GM12892 (cell line): Measurements from ENCODE around the gene KRTAP4-2.
"Not testable (repeated sequence)": the region's sequence is repeated elsewhere in the genome, so short reads cannot be mapped to it uniquely, and the experiment has no call there.

Experiments
- POLR2A ChIP-seq: IDR thresholded peaks from 2 replicates; pipeline ENCODE4 v1.6.1; 2011; ENCODE audit warnings: low read depth, low read length, control low read depth
- TAF1 ChIP-seq: IDR thresholded peaks from 2 replicates; pipeline ENCODE4 v1.6.1; 2011; ENCODE audit warnings: low read depth, mild to moderate bottlenecking, control low read depth, low read length, borderline replicate concordance

DNA sequence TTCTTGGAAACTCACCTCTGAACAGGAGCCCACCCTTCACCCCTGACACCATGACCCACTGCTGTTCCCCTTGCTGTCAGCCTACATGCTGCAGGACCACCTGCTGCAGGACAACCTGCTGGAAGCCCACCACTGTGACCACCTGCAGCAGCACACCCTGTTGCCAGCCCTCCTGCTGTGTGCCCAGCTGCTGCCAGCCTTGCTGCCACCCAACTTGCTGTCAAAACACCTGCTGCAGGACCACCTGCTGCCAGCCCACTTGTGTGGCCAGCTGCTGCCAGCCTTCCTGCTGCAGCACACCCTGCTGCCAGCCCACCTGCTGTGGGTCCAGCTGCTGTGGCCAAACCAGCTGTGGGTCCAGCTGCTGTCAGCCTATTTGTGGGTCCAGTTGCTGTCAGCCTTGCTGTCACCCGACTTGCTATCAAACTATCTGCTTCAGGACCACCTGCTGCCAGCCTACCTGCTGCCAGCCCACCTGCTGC is 11.9 kb upstream of the KRTAP4-2 start, which contains the start of gene KRTAP9-1:
- TF ChIP-seq TAF1, POLR2A: not testable (repeated sequence)
